HepG2 (cell line): Measurements from ENCODE around the gene SLC17A9.

Source experiments
- POLR2AphosphoS5 ChIP-seq: IDR thresholded peaks from 2 replicates; pipeline ENCODE4 v1.6.1; 2012; ENCODE audit warnings: low read depth, low read length
- SNRNP70 ChIP-seq: fragments of 200-400 bp; formaldehyde crosslinking; IDR thresholded peaks from 2 replicates; pipeline ENCODE4 v1.6.1; 2017; ENCODE audit warnings: mild to moderate bottlenecking, low read depth, low read length, moderate library complexity
- ZBTB38 ChIP-seq: sonication (generic); formaldehyde crosslinking; IDR thresholded peaks from 2 replicates; pipeline ENCODE4 v1.5.1; 2020; ENCODE audit warnings: mild to moderate bottlenecking, missing genetic modification reagents
- ZNF558 ChIP-seq: sonication (generic); formaldehyde crosslinking; IDR thresholded peaks from 2 replicates; pipeline ENCODE4 v1.9.0; 2022; ENCODE audit warnings: mild to moderate bottlenecking, missing genetic modification reagents, borderline replicate concordance
- TF ChIP-seq, protein P1 (sequence below): sonication (generic); formaldehyde crosslinking; IDR thresholded peaks from 2 replicates; pipeline ENCODE4 v1.5.0; 2020; ENCODE audit warnings: missing genetic modification reagents
- TF ChIP-seq, protein P2 (sequence below): sonication (generic); formaldehyde crosslinking; IDR thresholded peaks from 2 replicates; pipeline ENCODE4 v1.4.0; 2020; ENCODE audit warnings: mild to moderate bottlenecking, missing genetic modification reagents

GRCh38 chr20:63016514-63017075, 64.1 kb downstream of the SLC17A9 start:
- no peak for TF ChIP-seq POLR2AphosphoS5
- TF ChIP-seq ZBTB38 (CRISPR knock-in tag) = no peak
- no peak for TF ChIP-seq ZNF558 (CRISPR knock-in tag)
- TF ChIP-seq, protein P1, sequence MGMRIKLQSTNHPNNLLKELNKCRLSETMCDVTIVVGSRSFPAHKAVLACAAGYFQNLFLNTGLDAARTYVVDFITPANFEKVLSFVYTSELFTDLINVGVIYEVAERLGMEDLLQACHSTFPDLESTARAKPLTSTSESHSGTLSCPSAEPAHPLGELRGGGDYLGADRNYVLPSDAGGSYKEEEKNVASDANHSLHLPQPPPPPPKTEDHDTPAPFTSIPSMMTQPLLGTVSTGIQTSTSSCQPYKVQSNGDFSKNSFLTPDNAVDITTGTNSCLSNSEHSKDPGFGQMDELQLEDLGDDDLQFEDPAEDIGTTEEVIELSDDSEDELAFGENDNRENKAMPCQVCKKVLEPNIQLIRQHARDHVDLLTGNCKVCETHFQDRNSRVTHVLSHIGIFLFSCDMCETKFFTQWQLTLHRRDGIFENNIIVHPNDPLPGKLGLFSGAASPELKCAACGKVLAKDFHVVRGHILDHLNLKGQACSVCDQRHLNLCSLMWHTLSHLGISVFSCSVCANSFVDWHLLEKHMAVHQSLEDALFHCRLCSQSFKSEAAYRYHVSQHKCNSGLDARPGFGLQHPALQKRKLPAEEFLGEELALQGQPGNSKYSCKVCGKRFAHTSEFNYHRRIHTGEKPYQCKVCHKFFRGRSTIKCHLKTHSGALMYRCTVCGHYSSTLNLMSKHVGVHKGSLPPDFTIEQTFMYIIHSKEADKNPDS (CRISPR knock-in tag) = no peak
- TF ChIP-seq, protein P2, sequence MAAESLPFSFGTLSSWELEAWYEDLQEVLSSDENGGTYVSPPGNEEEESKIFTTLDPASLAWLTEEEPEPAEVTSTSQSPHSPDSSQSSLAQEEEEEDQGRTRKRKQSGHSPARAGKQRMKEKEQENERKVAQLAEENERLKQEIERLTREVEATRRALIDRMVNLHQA (CRISPR knock-in tag) = no peak
- no peak for TF ChIP-seq SNRNP70
